ENCODE data around the gene USH1C. TPM values are rescaled to one million over a fixed set of nuclear protein-coding genes. Genes with fewer than 3 reads are reported as not detected.

Gene USH1C
- total and polyA plus RNA-seq, 9 of the 15 experiments (the other 6 are each of a cell fraction or from before 2014, with no cell fraction given), result 0.04 TPM; not detected in 8

DNA sequence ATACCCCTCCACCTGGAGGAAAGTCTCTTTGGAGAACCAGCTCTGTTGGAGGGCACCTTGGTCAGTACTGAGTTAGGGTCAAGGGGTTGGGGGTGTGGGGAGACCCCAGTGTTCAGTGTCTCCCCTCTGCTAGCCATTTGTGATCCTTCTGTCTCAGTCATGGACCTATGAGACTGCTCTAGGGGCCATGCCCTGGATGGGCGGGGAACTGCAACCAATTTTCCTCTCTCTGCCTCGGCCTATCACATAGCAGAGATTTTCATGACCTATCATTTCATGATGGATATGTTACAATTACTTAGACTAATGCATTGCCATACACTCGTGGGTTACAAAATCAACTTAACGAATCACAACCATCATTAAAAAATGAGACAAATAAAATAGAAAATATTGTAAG lies 10.3 kb upstream of the USH1C start:
- WGBS (ENCODE audit: insufficient coverage, low coverage, missing lambda C conversion rate), result 3% methylated on average over 4 of the region's 4 CpGs
- H3K9me3 ChIP-seq (replicated peaks; ENCODE audit: control insufficient read depth, insufficient read depth, low read depth, low read length), result no peaks in the 10 kb centered on the region
- intact Hi-C loops (cut with micrococcal nuclease), result no loop called here
- TF ChIP-seq, protein P1, sequence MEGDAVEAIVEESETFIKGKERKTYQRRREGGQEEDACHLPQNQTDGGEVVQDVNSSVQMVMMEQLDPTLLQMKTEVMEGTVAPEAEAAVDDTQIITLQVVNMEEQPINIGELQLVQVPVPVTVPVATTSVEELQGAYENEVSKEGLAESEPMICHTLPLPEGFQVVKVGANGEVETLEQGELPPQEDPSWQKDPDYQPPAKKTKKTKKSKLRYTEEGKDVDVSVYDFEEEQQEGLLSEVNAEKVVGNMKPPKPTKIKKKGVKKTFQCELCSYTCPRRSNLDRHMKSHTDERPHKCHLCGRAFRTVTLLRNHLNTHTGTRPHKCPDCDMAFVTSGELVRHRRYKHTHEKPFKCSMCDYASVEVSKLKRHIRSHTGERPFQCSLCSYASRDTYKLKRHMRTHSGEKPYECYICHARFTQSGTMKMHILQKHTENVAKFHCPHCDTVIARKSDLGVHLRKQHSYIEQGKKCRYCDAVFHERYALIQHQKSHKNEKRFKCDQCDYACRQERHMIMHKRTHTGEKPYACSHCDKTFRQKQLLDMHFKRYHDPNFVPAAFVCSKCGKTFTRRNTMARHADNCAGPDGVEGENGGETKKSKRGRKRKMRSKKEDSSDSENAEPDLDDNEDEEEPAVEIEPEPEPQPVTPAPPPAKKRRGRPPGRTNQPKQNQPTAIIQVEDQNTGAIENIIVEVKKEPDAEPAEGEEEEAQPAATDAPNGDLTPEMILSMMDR (IDR thresholded peaks at IDR 0.05 in 2 of 3, conservative IDR thresholded peaks at IDR 0.05 in 1 of 3; ENCODE audit: insufficient read depth in 2 of 3, low read depth in 1 of 3, low read length in 3 of 3), result 0 out of 6 replicates have a peak, but pooled peaks of 1 of the 3 experiments have one; percentile 13
- TF ChIP-seq CREM (IDR thresholded peaks at IDR 0.05; ENCODE audit: low read depth) (no peak), ZNF785 (CRISPR knock-in tag; IDR thresholded peaks at IDR 0.05) (no peak), RBBP5 (IDR thresholded peaks at IDR 0.05; ENCODE audit: borderline replicate concordance, insufficient read depth, low read length, poor library complexity, severe bottlenecking) (no peak)
- peaks cover 6% of the 10 kb centered on the region; the same call in 1 of the 2 replicates for H4K20me1 ChIP-seq (replicated peaks; ENCODE audit: control insufficient read depth, insufficient read depth, low read length)
- H3K36me3 ChIP-seq (ENCODE audit: control insufficient read depth, insufficient read depth, low read length), result no peaks in the 10 kb centered on the region
- ATAC-seq (peak; percentile 72), FAIRE-seq (no peak), DNase-seq (ENCODE audit: extremely low read depth in 1 of 4, low spot score in 3 of 4) (peak in 2 of 4 experiments; percentile 34 to 42)
- in situ Hi-C loops (cut with MboI), result no loop called here
- H3K4me2 ChIP-seq (ENCODE audit: insufficient read depth, low read length), result no peak overlapping the region
- CTCF ChIA-PET (ENCODE audit: low intra/inter-chr PET ratio), result no interaction called here
- no peaks in the 10 kb centered on the region; a peak in 2 of 5 replicates for H3K4me1 ChIP-seq (replicated peaks in 1 of 2; ENCODE audit: control insufficient read depth in 2 of 2, insufficient read depth in 2 of 2, low read length in 2 of 2)
- H3K79me2 ChIP-seq (ENCODE audit: control insufficient read depth, insufficient read depth, low read length), result no peaks in the 10 kb centered on the region
- H3K27ac ChIP-seq (ENCODE audit: extremely low read depth, low read depth, low read length), result no peak overlapping the region
- no peak overlapping the region for H3K4me3 ChIP-seq
- H2AFZ ChIP-seq (ENCODE audit: low read depth, low read length), result no peak overlapping the region
- H3K27me3 ChIP-seq (ENCODE audit: control insufficient read depth in 2 of 2, insufficient read depth in 2 of 2, low read length in 2 of 2), result peaks cover 2 to 37% of the 10 kb centered on the region in 2 experiments; a peak in 2 of 5 replicates
- no peak overlapping the region for H3K9ac ChIP-seq (ENCODE audit: insufficient read depth in 1 of 2, low read depth in 2 of 2, low read length in 2 of 2)
- BruUV-seq (replicated peaks), result no TSS peak
- POLR2A ChIA-PET, result interaction anchor here (1.8 kb wide), 1 partner anchor 12 kb away, joined by 3 read pairs; no protein-coding TSS in a partner anchor
- no peaks in the 10 kb centered on the region for H3K9me1 ChIP-seq (ENCODE audit: control insufficient read depth, insufficient read depth, low read length)
